Adrenal gland (tissue), 5 donors: ENCODE data around the gene DYNC1I2.
"Not testable (repeated sequence)": the region's sequence is repeated elsewhere in the genome, so short reads cannot be mapped to it uniquely, and the experiment has no call there.

ENCODE experiments used
- CTCF ChIP-seq, 6 experiments: fragments of 450-650 bp in 4 of 6; fragments of 200-600 bp in 2 of 6; sonication (generic) in 1 of 6; IDR thresholded peaks; 1 replicate in 5 of 6; 2 replicates in 1 of 6; pipeline versions ENCODE4 v1.5.1 to v1.8.0; 2016 to 2021; ENCODE audit warnings: antibody characterized with exemption in 6 of 6, mild to moderate bottlenecking in 2 of 6, moderate library complexity in 1 of 6
- POLR2A ChIP-seq, 2 donors: fragments of 450-650 bp; IDR thresholded peaks; one replicate each; pipeline ENCODE4 v1.6.1; 2017; ENCODE audit warnings: antibody characterized with exemption in 2 of 2, mild to moderate bottlenecking in 2 of 2, moderate library complexity in 1 of 2
- donor health status: DM: no; HTN: no; CAD: no.

DNA sequence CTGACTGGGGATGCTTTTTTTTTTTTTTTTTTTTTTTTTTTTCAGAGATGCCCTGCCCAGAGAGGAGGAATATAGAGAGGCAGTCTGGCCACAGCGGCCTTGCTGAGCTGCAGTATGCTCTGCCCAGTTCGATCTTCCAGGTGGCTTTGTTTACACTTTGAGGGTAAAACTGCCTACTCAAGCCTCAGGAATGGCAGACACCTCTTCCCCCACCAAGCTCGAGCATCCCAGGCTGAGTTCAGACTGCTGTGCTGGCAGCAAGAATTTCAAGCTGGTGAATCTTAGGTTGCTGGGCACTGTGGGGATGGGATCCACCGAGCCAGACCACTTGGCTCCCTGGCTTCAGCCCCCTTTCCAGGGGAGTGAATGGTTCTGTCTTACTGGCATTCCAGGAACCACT is 73.9 kb downstream of the DYNC1I2 start:
- not testable (repeated sequence) for TF ChIP-seq CTCF, POLR2A (IDR thresholded peaks at IDR 0.05)
